GM23248 (cell line): Measurements from ENCODE around the gene ALOX12B. TPM values are rescaled to one million over a fixed set of nuclear protein-coding genes. Genes with fewer than 3 reads are reported as not detected.
A peak's percentile ranks its signal among the peaks of the same experiment; 100 is the strongest.
"Not testable (repeated sequence)": the region's sequence is repeated elsewhere in the genome, so short reads cannot be mapped to it uniquely, and the experiment has no call there.

Experiments used
- DNase-seq: peaks from one replicate; pipeline ENCODE4 v3.0.0-alpha.2; 2015
- H2AFZ ChIP-seq: fragments of 200-600 bp; sonication (generic); 2 replicates; pipeline ENCODE4 v1.6.1; 2016; ENCODE audit warnings: antibody characterized with exemption
- H3F3A ChIP-seq: fragments of 200-600 bp; sonication (generic); 2 replicates; pipeline ENCODE4 v1.6.1; 2016; ENCODE audit warnings: mild to moderate bottlenecking, antibody characterized with exemption, mixed run types; ENCODE audit not compliant: insufficient read depth
- H3K27ac ChIP-seq: fragments of 200-600 bp; sonication (generic); 2 replicates; pipeline ENCODE4 v1.5.1; 2016; ENCODE audit warnings: mild to moderate bottlenecking
- H3K27me3 ChIP-seq: fragments of 200-600 bp; sonication (generic); replicated peaks from 2 replicates; pipeline ENCODE4 v1.6.1; 2016; ENCODE audit warnings: mild to moderate bottlenecking; ENCODE audit not compliant: insufficient read depth
- H3K36me3 ChIP-seq: fragments of 200-600 bp; sonication (generic); 2 replicates; pipeline ENCODE4 v1.6.1; 2016; ENCODE audit warnings: low read depth, mild to moderate bottlenecking
- H3K4me1 ChIP-seq: fragments of 200-600 bp; sonication (generic); 2 replicates; pipeline ENCODE4 v1.6.1; 2016; ENCODE audit warnings: mild to moderate bottlenecking; ENCODE audit not compliant: insufficient read depth
- H3K4me2 ChIP-seq: fragments of 200-600 bp; sonication (generic); one replicate; pipeline ENCODE4 v1.6.1; 2016; ENCODE audit warnings: mild to moderate bottlenecking; ENCODE audit not compliant: unreplicated experiment
- H3K4me3 ChIP-seq: fragments of 200-600 bp; sonication (generic); 2 replicates; pipeline ENCODE4 v1.5.1; 2016; ENCODE audit warnings: mild to moderate bottlenecking
- H3K79me2 ChIP-seq: fragments of 200-600 bp; sonication (generic); 2 replicates; pipeline ENCODE4 v1.6.1; 2016; ENCODE audit warnings: mild to moderate bottlenecking; ENCODE audit not compliant: insufficient read depth
- H3K9ac ChIP-seq: fragments of 200-600 bp; sonication (generic); 2 replicates; pipeline ENCODE4 v1.6.1; 2016; ENCODE audit warnings: mild to moderate bottlenecking
- H3K9me2 ChIP-seq: fragments of 200-600 bp; sonication (generic); 2 replicates; pipeline ENCODE4 v1.6.1; 2016; ENCODE audit warnings: mixed run types, mild to moderate bottlenecking, moderate library complexity; ENCODE audit not compliant: insufficient read depth
- H3K9me3 ChIP-seq: fragments of 200-600 bp; sonication (generic); one replicate; pipeline ENCODE4 v1.6.1; 2017; ENCODE audit warnings: low read depth
- H4K20me1 ChIP-seq: fragments of 200-600 bp; sonication (generic); 2 replicates; pipeline ENCODE4 v1.6.0; 2016; ENCODE audit not compliant: insufficient read depth
- EZH2 ChIP-seq: fragments of 200-600 bp; sonication (generic); IDR thresholded peaks from 2 replicates; pipeline ENCODE4 v1.6.1; 2018; ENCODE audit warnings: antibody characterized with exemption, mild to moderate bottlenecking; ENCODE audit not compliant: insufficient read depth, poor library complexity, severe bottlenecking
- EZH2phosphoT487 ChIP-seq: fragments of 200-600 bp; sonication (generic); IDR thresholded peaks from 2 replicates; pipeline ENCODE4 v1.6.1; 2018; ENCODE audit warnings: antibody characterized with exemption, moderate library complexity, mild to moderate bottlenecking, low read depth; ENCODE audit not compliant: insufficient read depth
- WGBS, 2 experiments: methylation state at CpG; one replicate each; pipeline ENCODE4 v1.1.6; 2015 to 2017; ENCODE audit warnings: low lambda C conversion rate in 2 of 2, low coverage in 1 of 2; ENCODE audit errors: missing lambda C conversion rate in 2 of 2; 5-methylcytosine and 5-hydroxymethylcytosine counted together
- in situ Hi-C: fragments of 300-500 bp; cut with MboI; formaldehyde crosslinking; loops from 2 replicates; pipeline ENCODE4 v1.15.0; 2020
- polyA plus RNA-seq: library from polyadenylated mRNA; unstranded; fragments of >200 nt; fragmentation: Nextera tagmentation; extraction: Ambion mirVana; gene quantifications from 2 replicates; pipeline ENCODE4 v1.2.1, GENCODE V29; 2016
- total RNA-seq: library from RNA; depleted of rRNA; stranded (reverse); fragments of >200 nt; shearing (Covaris generic); gene quantifications from 2 replicates; pipeline ENCODE4 v1.2.3, GENCODE V29; 2014

Gene ALOX12B
- total and polyA plus RNA-seq, 2 experiments from 2014 or later, result not detected

DNA sequence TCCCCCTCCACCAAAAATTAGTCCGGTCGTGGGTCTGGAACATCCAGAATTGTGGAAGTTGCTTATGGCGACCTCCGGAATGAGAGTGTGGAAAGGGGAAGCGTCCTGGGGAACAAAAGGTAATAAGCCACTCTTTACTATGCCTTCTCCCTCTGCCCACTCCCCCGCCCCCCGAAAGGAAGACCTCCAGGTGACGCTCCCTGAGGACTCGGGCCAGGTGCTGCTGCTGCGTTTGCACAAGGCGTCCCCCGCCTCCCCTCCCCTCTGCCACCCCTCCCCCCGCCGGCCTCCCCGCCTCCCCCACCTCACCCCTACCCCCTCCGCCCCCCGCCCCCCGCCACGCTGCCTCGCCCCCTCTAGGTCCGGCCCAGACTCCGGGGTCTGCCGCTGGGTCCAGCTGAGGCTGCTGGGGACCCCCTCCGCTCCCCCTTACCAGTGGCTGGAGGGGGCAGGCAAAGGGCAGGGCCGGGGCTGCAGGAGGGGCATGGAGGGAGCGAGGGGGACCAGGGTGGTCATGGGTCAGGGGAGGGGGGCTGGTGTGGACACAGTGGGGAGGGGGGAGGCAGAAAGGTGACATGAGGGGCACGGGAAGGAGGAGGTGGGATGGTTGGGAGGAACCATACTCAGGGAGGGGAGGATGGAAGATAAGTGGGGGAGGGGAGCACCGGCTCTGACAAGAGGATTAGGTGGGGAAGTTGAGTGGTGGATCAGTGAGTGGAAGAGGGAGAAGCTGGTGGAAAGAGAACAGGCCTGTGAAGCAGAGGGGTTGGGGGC is 23.6 kb downstream of the ALOX12B start:
- in situ Hi-C loops, result no loop called here
- DNase-seq, result no peak
- Histone ChIP-seq H3K27me3 (peaks cover 71% of the 10 kb centered on the region), H3K9me2 (no peaks in the 10 kb centered on the region), H3K36me3 (no peaks in the 10 kb centered on the region), H4K20me1 (no peaks in the 10 kb centered on the region), H3K9ac (no peak overlapping the region), H3K4me1 (0 out of 2 replicates have a peak, but pooled peaks cover 5% of the 10 kb centered on the region), H3K4me2 (no peak overlapping the region), H3F3A (no peaks in the 10 kb centered on the region), H2AFZ (no peak overlapping the region), H3K27ac (no peak overlapping the region), H3K4me3 (no peak overlapping the region), H3K79me2 (no peaks in the 10 kb centered on the region), H3K9me3 (no peaks in the 10 kb centered on the region)
- TF ChIP-seq EZH2phosphoT487 (no peak), EZH2 (no peak)
- 9 to 26% methylated on average over 5 to 28 of the region's 28 CpGs for WGBS, 2 experiments

- Histone ChIP-seq H3K27me3 (peaks cover 78% of the 10 kb centered on the region), H3K9me2 (no peaks in the 10 kb centered on the region), H3K4me3 (no peak overlapping the region), H3K4me2 (peak overlapping the region; percentile 7), H3K9ac (no peak overlapping the region), H3K4me1 (0 out of 2 replicates have a peak, but pooled peaks cover 5% of the 10 kb centered on the region), H3K27ac (no peak overlapping the region), H2AFZ (0 out of 2 replicates have a peak overlapping the region, but pooled peaks have one; percentile 7), H3K9me3 (no peaks in the 10 kb centered on the region), H3F3A (no peaks in the 10 kb centered on the region), H4K20me1 (no peaks in the 10 kb centered on the region), H3K36me3 (no peaks in the 10 kb centered on the region), H3K79me2 (no peaks in the 10 kb centered on the region)
- in situ Hi-C loops, result no loop called here
- DNase-seq, result no peak
- 7 to 8% methylated on average over 15 of the region's 15 CpGs for WGBS, 2 experiments
- TF ChIP-seq EZH2 (peak; percentile 73), EZH2phosphoT487 (0 out of 2 replicates have a peak, but pooled peaks have one; percentile 67)
Observed at GRCh38 chr17:8062807-8063483, 24.6 kb downstream of the ALOX12B start.

- in situ Hi-C loops, result no loop called here
- Histone ChIP-seq H3K4me3 (no peak overlapping the region), H3K79me2 (no peaks in the 10 kb centered on the region), H3K27me3 (peaks cover 79% of the 10 kb centered on the region), H2AFZ (0 out of 2 replicates have a peak overlapping the region, but pooled peaks have one; percentile 7), H3K4me1 (0 out of 2 replicates have a peak, but pooled peaks cover 5% of the 10 kb centered on the region), H3K27ac (no peak overlapping the region), H3K9me3 (no peaks in the 10 kb centered on the region), H3K4me2 (peak overlapping the region; percentile 7), H4K20me1 (no peaks in the 10 kb centered on the region), H3F3A (no peaks in the 10 kb centered on the region), H3K9me2 (no peaks in the 10 kb centered on the region), H3K36me3 (no peaks in the 10 kb centered on the region), H3K9ac (no peak overlapping the region)
- WGBS, 2 experiments, result 2 to 3% methylated on average over 8 of the region's 8 CpGs
- peak; percentile 28 for DNase-seq
- TF ChIP-seq EZH2phosphoT487, result 0 out of 2 replicates have a peak, but pooled peaks have one; percentile 7
- TF ChIP-seq EZH2, result peak; percentile 34
Observed at GRCh38 chr17:8062435-8062806, 25.1 kb downstream of the ALOX12B start.

DNA sequence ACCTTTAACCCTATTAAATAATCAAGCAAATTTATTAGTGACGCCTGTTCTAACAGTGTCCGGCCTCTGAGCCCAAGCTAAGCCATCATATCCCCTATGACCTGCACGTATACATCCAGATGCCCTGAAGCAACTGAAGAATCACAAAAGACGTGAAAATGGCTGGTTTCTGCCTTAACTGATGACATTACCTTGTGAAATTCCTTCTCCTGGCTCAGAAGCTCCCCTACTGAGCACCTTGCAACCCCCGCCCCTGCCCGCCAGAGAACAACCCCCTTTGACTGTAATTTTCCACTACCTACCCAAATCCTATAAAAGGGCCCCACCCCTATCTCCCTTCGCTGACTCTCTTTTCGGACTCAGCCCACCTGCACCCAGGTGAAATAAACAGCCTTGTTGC is 25.7 kb downstream of the ALOX12B start:
- in situ Hi-C loops, H3K9ac ChIP-seq, H3K9me2 ChIP-seq, H3K4me1 ChIP-seq, H4K20me1 ChIP-seq, DNase-seq, H3K79me2 ChIP-seq, H3F3A ChIP-seq, H3K4me3 ChIP-seq, H3K36me3 ChIP-seq, H3K9me3 ChIP-seq, H2AFZ ChIP-seq, H3K4me2 ChIP-seq, H3K27ac ChIP-seq: not testable (repeated sequence)
- peaks cover 79% of the 10 kb centered on the region for H3K27me3 ChIP-seq
- WGBS, 2 experiments, result 26% methylated on average over 7 to 8 of the region's 8 CpGs
